Astrocyte (in vitro differentiated cells and primary cell): ENCODE data around the gene ACSF2. TPM values are rescaled to one million over a fixed set of nuclear protein-coding genes. Genes with fewer than 3 reads are reported as not detected.

Experiments
- DNase-seq: peaks from one replicate; pipeline ENCODE4 v3.0.0-alpha.2; 2010; ENCODE audit warnings: low read depth
- FAIRE-seq: peaks from 2 replicates; lab custom pipeline; 2011; peaks lifted over from hg19 to GRCh38; lab: Jason Lieb, UNC
- H2AFZ ChIP-seq: 2 replicates; pipeline ENCODE4 v1.6.0; 2012; ENCODE audit warnings: low read depth, low read length, inconsistent platforms
- H3K27ac ChIP-seq: 2 replicates; pipeline ENCODE4 v1.5.1; 2011; ENCODE audit warnings: low read depth, low read length, inconsistent platforms
- H3K27me3 ChIP-seq: 2 replicates; pipeline ENCODE4 v1.6.0; 2011; ENCODE audit warnings: low read length, inconsistent platforms; ENCODE audit not compliant: insufficient read depth
- H3K36me3 ChIP-seq: 2 replicates; pipeline ENCODE4 v1.5.1; 2011; ENCODE audit warnings: low read length, inconsistent platforms; ENCODE audit not compliant: insufficient read depth
- H3K4me1 ChIP-seq: 2 replicates; pipeline ENCODE4 v1.5.1; 2011; ENCODE audit warnings: low read length, inconsistent platforms; ENCODE audit not compliant: insufficient read depth
- H3K4me2 ChIP-seq: 2 replicates; pipeline ENCODE4 v1.6.0; 2012; ENCODE audit warnings: low read length, inconsistent platforms
- H3K4me3 ChIP-seq: 2 replicates; pipeline ENCODE4 v1.5.1; 2011; ENCODE audit warnings: low read depth, mild to moderate bottlenecking, low read length, inconsistent platforms; ENCODE audit not compliant: insufficient read depth
- H3K79me2 ChIP-seq: 2 replicates; pipeline ENCODE4 v1.6.0; 2012; ENCODE audit warnings: mild to moderate bottlenecking, low read length, inconsistent platforms; ENCODE audit not compliant: insufficient read depth
- H3K9ac ChIP-seq: 2 replicates; pipeline ENCODE4 v1.6.0; 2012; ENCODE audit warnings: mild to moderate bottlenecking, low read length, inconsistent platforms
- H3K9me3 ChIP-seq: 2 replicates; pipeline ENCODE4 v1.5.1; 2012; ENCODE audit warnings: low read depth, mild to moderate bottlenecking, low read length, inconsistent platforms; ENCODE audit not compliant: insufficient read depth
- H4K20me1 ChIP-seq: 2 replicates; pipeline ENCODE4 v1.6.0; 2012; ENCODE audit warnings: low read length, inconsistent platforms; ENCODE audit not compliant: insufficient read depth
- H3K27ac Mint-ChIP-seq: one replicate; pipeline ENCODE4 v1.8.0; 2021; ENCODE audit warnings: mild to moderate bottlenecking, mixed read lengths; ENCODE audit not compliant: unreplicated experiment
- H3K27me3 Mint-ChIP-seq: one replicate; pipeline ENCODE4 v1.8.0; 2021; ENCODE audit warnings: low read depth, mixed read lengths; ENCODE audit not compliant: unreplicated experiment
- H3K36me3 Mint-ChIP-seq: one replicate; pipeline ENCODE4 v1.8.0; 2021; ENCODE audit warnings: low read depth, mixed read lengths; ENCODE audit not compliant: unreplicated experiment
- H3K4me1 Mint-ChIP-seq: one replicate; pipeline ENCODE4 v1.8.0; 2021; ENCODE audit warnings: low read depth, mixed read lengths; ENCODE audit not compliant: unreplicated experiment
- H3K4me3 Mint-ChIP-seq: one replicate; pipeline ENCODE4 v1.8.0; 2021; ENCODE audit warnings: mild to moderate bottlenecking, moderate library complexity, mixed read lengths; ENCODE audit not compliant: unreplicated experiment
- H3K9me3 Mint-ChIP-seq: one replicate; pipeline ENCODE4 v1.8.0; 2021; ENCODE audit warnings: mild to moderate bottlenecking, mixed read lengths; ENCODE audit not compliant: unreplicated experiment
- EZH2 ChIP-seq: IDR thresholded peaks from 2 replicates; pipeline ENCODE4 v1.6.1; 2012; ENCODE audit warnings: mild to moderate bottlenecking, low read length, inconsistent platforms; ENCODE audit not compliant: insufficient read depth
- total RNA-seq: library from RNA; stranded (reverse); gene quantifications from 2 replicates; pipeline ENCODE4 v1.2.1, GENCODE V29; 2021
- TF ChIP-seq, protein P1 (sequence below): IDR thresholded peaks from 2 replicates; pipeline ENCODE4 v1.5.1; 2011; ENCODE audit warnings: low read depth, mild to moderate bottlenecking, inconsistent platforms, low read length, moderate library complexity; ENCODE audit not compliant: insufficient read depth

The ACSF2 gene
- total RNA-seq, 1 donor from 2014 or later, result 28.3 TPM

DNA sequence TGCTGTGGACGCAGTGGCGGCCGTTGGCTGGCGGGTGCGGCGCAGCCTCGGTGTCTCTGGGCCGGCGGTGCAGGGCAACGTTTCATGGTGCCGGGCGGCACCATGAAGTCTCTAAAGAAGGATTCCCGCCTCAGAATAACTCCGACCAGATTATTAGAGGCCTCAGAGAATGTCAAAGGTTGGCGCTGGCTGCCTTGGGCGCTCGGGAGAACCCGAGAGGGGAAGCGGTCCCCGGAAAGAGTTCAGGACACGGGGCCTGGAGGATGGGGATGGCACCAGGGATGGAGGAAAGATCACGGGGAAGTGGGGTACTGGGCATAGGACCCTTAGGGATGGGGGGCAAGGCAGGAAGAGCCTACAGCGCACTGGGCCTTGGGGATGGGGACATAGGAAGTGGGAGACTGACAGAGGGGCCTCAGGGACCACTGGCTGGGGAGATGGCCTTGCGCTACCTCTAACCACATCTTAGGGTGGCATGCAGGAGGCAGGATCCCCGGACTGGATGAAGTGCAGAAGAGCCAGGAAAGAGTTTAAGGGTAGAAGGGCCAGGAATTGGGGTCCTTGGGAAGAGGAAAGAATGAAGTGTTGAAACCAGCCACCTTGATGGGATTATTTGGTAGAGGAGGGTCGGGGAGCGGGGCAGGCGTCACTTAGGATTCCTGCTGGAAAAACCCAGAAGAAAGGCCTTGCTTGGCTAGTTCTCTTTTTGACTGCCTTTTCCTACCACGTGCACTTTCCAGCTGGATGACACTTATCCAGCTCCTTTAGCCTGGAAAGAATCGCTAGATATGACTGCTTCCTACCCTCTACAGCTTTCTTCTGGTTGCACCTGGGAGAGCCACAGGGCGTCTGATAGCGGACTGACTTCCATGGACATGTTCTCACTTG lies 82.8 kb downstream of the ACSF2 start:
- H2AFZ ChIP-seq, result peak overlapping the region; percentile 97
- DNase-seq (no peak), FAIRE-seq (no peak)
- peak overlapping the region; percentile 81 for H3K4me2 ChIP-seq
- H3K4me3 Mint-ChIP-seq, result peak overlapping the region; percentile 81
- H3K27me3 Mint-ChIP-seq, result peaks cover 5% of the 10 kb centered on the region
- H3K27ac Mint-ChIP-seq, result peak overlapping the region; percentile 81
- peak overlapping the region; percentile 49 for H3K4me3 ChIP-seq
- peak overlapping the region; percentile 64 for H3K9ac ChIP-seq
- no peaks in the 10 kb centered on the region for H3K9me3 Mint-ChIP-seq
- peaks cover 11% of the 10 kb centered on the region for H3K4me1 Mint-ChIP-seq
- H3K9me3 ChIP-seq, result no peaks in the 10 kb centered on the region
- peaks cover 7% of the 10 kb centered on the region for H3K4me1 ChIP-seq
- no peak overlapping the region for H3K27ac ChIP-seq
- H3K27me3 ChIP-seq, result no peaks in the 10 kb centered on the region
- H3K36me3 Mint-ChIP-seq, result no peaks in the 10 kb centered on the region
- H3K36me3 ChIP-seq, result no peaks in the 10 kb centered on the region
- no peak for TF ChIP-seq EZH2
- TF ChIP-seq, protein P1, sequence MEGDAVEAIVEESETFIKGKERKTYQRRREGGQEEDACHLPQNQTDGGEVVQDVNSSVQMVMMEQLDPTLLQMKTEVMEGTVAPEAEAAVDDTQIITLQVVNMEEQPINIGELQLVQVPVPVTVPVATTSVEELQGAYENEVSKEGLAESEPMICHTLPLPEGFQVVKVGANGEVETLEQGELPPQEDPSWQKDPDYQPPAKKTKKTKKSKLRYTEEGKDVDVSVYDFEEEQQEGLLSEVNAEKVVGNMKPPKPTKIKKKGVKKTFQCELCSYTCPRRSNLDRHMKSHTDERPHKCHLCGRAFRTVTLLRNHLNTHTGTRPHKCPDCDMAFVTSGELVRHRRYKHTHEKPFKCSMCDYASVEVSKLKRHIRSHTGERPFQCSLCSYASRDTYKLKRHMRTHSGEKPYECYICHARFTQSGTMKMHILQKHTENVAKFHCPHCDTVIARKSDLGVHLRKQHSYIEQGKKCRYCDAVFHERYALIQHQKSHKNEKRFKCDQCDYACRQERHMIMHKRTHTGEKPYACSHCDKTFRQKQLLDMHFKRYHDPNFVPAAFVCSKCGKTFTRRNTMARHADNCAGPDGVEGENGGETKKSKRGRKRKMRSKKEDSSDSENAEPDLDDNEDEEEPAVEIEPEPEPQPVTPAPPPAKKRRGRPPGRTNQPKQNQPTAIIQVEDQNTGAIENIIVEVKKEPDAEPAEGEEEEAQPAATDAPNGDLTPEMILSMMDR, result no peak
- no peaks in the 10 kb centered on the region for H3K79me2 ChIP-seq
- no peaks in the 10 kb centered on the region for H4K20me1 ChIP-seq

DNA sequence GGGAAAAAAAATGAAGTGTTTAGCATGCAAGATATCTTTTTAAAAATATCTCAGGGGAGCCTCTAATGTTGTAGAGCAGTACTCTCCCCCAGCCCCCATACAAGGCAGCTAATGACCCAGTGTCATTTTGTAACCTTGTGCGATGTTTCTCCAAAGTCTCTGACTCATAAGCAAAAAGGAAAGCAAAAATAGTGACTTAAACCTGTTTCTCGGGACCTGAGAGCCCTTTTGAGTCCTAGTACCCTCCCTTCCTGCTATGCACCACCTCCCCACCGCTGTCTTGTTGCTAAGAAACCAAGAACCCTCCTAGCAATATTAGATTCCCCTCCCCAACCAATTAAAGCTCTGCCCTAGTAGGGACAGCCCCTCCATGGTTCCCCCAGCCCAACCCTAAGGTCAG lies 85.0 kb downstream of the ACSF2 start:
- Histone ChIP-seq H3K4me1 (peaks cover 7% of the 10 kb centered on the region), H3K79me2 (no peaks in the 10 kb centered on the region), H3K4me2 (no peak overlapping the region), H2AFZ (no peak overlapping the region), H3K36me3 (no peaks in the 10 kb centered on the region), H4K20me1 (no peaks in the 10 kb centered on the region), H3K27me3 (no peaks in the 10 kb centered on the region), H3K4me3 (no peak overlapping the region), H3K9ac (no peak overlapping the region), H3K27ac (no peak overlapping the region), H3K9me3 (no peaks in the 10 kb centered on the region)
- H3K27ac Mint-ChIP-seq, result no peak overlapping the region
- DNase-seq (no peak), FAIRE-seq (no peak)
- no peaks in the 10 kb centered on the region for H3K9me3 Mint-ChIP-seq
- TF ChIP-seq, protein P1, result no peak
- no peak for TF ChIP-seq EZH2
- peaks cover 13% of the 10 kb centered on the region for H3K4me1 Mint-ChIP-seq
- H3K36me3 Mint-ChIP-seq, result no peaks in the 10 kb centered on the region
- peaks cover under 1% of the 10 kb centered on the region for H3K27me3 Mint-ChIP-seq
- H3K4me3 Mint-ChIP-seq, result no peak overlapping the region

DNA sequence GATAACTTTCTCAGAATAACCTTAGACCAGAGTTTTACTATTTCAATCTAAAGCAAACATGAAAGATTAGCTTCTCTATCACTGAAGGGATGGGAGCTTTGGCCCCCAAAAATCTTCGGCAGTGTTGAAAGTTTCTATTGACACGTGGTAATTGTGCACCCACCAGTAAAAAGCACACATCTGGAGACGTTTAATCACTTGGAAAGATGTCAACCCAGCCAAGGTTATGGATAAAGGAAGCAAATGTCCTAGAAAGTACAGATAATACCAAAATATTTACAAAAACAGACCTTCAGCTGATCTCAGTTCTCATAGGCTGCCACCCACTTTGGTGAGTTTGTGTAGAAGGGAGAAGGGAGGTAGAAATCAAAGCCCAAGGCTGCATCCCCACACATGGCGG lies 87.5 kb downstream of the ACSF2 start:
- H3K36me3 ChIP-seq, result no peaks in the 10 kb centered on the region
- no peak overlapping the region for H2AFZ ChIP-seq
- no peak overlapping the region for H3K4me3 ChIP-seq
- H3K4me3 Mint-ChIP-seq, result no peak overlapping the region
- no peak overlapping the region for H3K4me2 ChIP-seq
- no peak overlapping the region for H3K9ac ChIP-seq
- H3K9me3 Mint-ChIP-seq, result no peaks in the 10 kb centered on the region
- no peaks in the 10 kb centered on the region for H3K4me1 ChIP-seq
- no peak for FAIRE-seq
- no peak overlapping the region for H3K27ac Mint-ChIP-seq
- H3K4me1 Mint-ChIP-seq, result peaks cover 19% of the 10 kb centered on the region
- no peaks in the 10 kb centered on the region for H3K9me3 ChIP-seq
- no peak overlapping the region for H3K27ac ChIP-seq
- no peak for DNase-seq
- TF ChIP-seq, protein P1, result no peak
- no peak for TF ChIP-seq EZH2
- H3K27me3 Mint-ChIP-seq, result peaks cover 6% of the 10 kb centered on the region
- H3K27me3 ChIP-seq, result no peaks in the 10 kb centered on the region
- H3K79me2 ChIP-seq, result no peaks in the 10 kb centered on the region
- no peaks in the 10 kb centered on the region for H4K20me1 ChIP-seq
- H3K36me3 Mint-ChIP-seq, result no peaks in the 10 kb centered on the region
